Coronary artery (tissue), 2 donors: ENCODE data around the gene NTMT1.

Source experiments
- DNase-seq: peaks from one replicate; pipeline ENCODE4 v3.0.0-alpha.2; 2017; ENCODE audit warnings: low spot score
- H3K27ac ChIP-seq, 2 donors: fragments of 200-600 bp; sonication (generic); one replicate each; pipeline ENCODE4 v1.5.1; 2016 to 2019
- H3K4me3 ChIP-seq: fragments of 200-600 bp; sonication (generic); 2 replicates; pipeline ENCODE4 v1.5.1; 2016; ENCODE audit warnings: mild to moderate bottlenecking, moderate library complexity
- TF ChIP-seq, protein P1 (sequence below): fragments of 200-600 bp; sonication (generic); IDR thresholded peaks from one replicate; pipeline ENCODE4 v1.5.1; 2019; ENCODE audit warnings: antibody characterized with exemption

The NTMT1 gene

DNA sequence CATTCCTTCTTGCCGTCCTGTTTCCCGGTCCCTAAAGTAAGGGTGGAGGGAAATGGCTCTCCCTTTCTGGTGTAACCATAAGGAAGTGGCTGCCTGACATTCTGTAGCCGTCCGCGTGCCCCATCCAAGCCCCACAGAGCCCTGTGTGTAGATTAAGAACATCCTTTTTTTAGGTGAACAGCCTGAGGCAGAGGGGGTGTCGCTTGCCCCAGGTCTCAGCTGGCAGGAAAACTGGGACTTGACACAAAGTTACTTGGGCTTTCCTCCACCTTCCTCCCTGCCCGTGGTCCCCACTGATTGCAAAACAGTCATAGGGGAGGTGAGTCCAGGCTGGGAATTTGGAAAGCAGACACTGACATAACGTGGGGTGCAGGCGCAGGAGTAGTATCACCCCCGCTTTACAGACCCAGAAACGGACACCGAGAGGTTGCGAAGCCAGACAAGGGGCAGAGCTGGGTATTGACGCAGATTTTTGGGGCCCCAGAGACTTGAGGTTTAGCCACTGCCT is 27.8 kb upstream of the NTMT1 start:
- no peak for DNase-seq
- peak overlapping the region; percentile 93 to 97 for H3K27ac ChIP-seq
- TF ChIP-seq, protein P1, sequence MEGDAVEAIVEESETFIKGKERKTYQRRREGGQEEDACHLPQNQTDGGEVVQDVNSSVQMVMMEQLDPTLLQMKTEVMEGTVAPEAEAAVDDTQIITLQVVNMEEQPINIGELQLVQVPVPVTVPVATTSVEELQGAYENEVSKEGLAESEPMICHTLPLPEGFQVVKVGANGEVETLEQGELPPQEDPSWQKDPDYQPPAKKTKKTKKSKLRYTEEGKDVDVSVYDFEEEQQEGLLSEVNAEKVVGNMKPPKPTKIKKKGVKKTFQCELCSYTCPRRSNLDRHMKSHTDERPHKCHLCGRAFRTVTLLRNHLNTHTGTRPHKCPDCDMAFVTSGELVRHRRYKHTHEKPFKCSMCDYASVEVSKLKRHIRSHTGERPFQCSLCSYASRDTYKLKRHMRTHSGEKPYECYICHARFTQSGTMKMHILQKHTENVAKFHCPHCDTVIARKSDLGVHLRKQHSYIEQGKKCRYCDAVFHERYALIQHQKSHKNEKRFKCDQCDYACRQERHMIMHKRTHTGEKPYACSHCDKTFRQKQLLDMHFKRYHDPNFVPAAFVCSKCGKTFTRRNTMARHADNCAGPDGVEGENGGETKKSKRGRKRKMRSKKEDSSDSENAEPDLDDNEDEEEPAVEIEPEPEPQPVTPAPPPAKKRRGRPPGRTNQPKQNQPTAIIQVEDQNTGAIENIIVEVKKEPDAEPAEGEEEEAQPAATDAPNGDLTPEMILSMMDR, result no peak
- peak overlapping the region; percentile 75 for H3K4me3 ChIP-seq

- TF ChIP-seq, protein P1, result no peak
- DNase-seq, result no peak
- Histone ChIP-seq H3K4me3 (no peak overlapping the region), H3K27ac (no peak overlapping the region)
These were observed 24.8 kb upstream of the NTMT1 start for GRCh38 chr9:129601082-129601674.

DNA sequence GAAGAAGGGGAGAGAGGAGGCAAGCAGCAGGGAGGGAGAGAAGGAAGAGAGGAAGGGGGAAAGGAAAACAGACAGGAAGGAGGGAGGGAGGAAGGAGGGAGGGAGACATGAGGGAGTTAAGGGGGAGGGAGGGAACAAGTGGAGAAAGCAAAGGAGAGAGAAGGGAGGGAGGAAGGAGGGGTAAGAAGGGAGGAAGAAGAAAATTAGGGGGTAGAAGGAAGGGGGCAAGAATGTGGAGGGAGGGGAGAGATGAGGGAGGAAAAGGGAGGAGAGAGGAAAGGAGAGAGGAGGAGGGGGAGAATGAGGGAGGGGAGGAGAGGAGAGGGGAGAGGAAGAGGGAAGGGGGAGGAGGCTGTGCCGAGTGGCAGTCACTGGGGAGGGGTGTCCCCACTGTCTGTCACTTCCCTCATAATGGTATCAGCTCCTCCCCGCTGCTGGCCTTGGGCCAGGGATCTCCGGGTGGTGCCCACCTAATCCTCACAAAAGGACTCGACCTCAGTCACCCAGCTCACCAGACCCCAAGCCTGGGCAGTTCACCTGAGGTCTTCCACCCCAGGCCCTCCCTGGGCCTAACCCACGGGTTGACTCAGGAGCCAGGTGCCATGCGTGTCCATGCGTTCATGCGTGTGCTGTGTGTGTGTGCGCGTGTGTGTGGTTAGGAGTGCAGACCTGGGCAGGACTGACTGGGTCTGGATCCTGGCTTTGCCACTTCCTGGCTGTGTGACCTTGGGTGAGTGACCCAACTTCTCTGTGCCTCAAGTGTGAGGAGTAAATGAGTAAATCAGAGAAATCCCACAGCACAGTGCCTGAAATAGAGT is 23.2 kb upstream of the NTMT1 start:
- no peak for DNase-seq
- H3K27ac ChIP-seq, result no peak overlapping the region
- H3K4me3 ChIP-seq, result no peak overlapping the region
- TF ChIP-seq, protein P1, result no peak

DNA sequence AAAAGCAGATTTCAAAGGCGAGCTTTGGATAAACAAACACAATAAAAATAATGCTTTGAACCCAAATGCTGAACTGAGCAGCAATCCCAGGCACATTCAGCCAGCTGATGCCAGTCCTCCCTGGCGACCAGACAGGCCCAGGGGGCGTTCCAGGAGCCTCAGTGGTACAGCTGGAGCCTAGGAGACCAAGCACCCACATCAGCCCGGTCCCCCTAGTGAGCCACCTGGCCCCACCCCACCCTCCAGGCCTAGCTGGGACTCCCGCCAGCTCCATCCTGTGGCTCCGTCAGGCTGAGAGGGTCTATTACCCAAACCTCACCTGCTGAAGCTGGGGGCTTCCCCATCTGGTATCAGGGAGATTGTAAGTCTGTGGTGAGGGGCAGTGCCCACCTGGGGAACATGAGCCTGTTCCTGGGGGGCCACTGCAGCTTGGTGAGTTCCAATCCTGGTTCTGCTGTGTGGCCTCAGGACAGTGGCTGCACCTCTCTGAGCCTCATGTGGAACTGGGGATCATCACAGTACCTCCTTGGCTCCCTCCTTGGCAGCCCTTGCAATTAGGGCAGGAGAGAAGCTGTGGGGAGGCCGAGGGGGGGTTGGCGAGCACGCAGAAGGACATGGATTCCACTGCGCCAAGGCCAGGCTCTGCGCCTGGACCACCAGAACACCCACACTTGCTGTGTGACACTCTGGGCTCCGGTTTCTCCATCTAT is 21.8 kb upstream of the NTMT1 start:
- TF ChIP-seq, protein P1, result no peak
- no peak overlapping the region for H3K4me3 ChIP-seq
- no peak overlapping the region for H3K27ac ChIP-seq
- DNase-seq, result no peak

DNA sequence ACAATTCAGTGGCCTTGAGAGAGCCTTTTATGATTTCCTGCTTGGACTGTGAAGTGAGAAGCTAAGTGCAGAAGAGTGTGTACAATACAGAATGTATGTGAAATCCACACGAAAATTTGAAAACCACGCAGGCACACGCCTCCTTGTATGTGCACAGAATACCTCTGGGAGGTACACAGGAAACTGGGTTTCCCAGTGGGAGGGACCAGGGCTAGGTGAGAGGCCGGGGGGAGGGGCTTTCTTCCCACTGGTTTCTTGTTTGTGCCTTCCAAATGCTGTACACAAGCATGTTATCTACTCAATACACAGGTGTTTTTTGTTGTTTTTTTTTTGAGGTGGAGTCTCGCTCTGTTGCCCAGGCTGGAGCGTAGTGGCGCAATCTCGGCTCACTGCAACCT is 21.2 kb upstream of the NTMT1 start:
- no peak overlapping the region for H3K27ac ChIP-seq
- TF ChIP-seq, protein P1, result no peak
- no peak overlapping the region for H3K4me3 ChIP-seq
- no peak for DNase-seq

GRCh38 chr9:129606161-129607026 is 19.6 kb upstream of the NTMT1 start:
- H3K27ac ChIP-seq, result peak overlapping the region; percentile 89 to 98
- no peak for DNase-seq
- H3K4me3 ChIP-seq, result no peak overlapping the region
- TF ChIP-seq, protein P1, result no peak
